ENCODE measurements around the gene E2F4. TPM values are rescaled to one million over a fixed set of nuclear protein-coding genes. Genes with fewer than 3 reads are reported as not detected.

E2F4 gene
- total and polyA plus RNA-seq, 9 of the 15 experiments (the other 6 are each of a cell fraction or from before 2014, with no cell fraction given), result 9.7 to 139 (median 106) TPM

DNA sequence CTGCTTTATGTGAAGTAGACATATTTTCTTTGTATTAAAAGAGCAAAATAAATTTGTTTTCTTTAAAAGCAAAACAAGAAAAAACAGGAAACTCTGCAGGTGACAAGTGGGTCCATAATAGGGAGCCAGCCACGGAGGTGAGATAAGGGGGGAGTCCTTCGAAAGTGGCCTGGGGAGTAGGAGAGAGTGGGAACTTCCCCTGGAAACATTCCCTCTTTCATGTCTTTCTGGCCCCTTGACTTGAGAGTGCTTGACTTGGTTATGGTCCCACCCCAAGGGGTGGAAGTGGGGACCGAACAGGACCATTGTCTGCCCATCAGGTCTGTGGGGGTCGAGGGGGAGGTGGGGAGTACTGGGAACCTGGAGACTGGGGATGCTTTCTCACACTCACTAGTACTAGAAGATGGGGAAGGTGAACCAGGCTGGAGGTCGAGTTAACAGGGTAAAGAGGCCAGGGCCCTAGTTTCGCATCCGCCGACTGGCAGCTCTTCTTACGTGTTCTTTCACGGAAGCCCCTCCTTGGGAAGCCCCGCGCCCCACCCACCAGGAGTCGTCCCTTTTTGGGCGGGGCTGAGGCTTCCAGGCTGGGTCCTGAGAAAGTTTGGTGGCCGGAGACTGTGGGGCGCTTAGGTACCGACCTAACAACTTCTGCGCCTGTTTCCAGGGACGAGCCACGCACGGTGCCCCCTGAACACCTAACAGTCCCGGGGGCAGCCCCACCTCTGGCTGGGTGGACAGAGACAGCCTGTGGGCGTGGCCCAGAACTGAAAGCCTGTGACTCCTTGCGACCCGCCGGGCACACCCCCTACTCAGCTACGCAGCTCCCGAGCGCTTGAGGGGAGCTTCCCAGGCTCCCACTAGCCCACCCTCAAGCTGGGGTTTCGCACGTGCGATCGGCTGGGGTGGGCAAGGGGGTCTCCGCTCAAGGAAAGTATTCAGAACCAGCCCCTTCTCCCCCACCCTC is 33.0 kb upstream of the E2F4 start:
- H3K9me1 ChIP-seq (ENCODE audit: control insufficient read depth, insufficient read depth, low read length), result no peaks in the 10 kb centered on the region
- peak overlapping the region; percentile 78 for H3K27ac ChIP-seq (ENCODE audit: extremely low read depth, low read depth, low read length)
- H3K36me3 ChIP-seq (ENCODE audit: control insufficient read depth, insufficient read depth, low read length), result peaks cover 5% of the 10 kb centered on the region; the same call in 1 of the 3 replicates
- WGBS (ENCODE audit: insufficient coverage, low coverage, missing lambda C conversion rate), result 1% methylated on average over 32 of the region's 34 CpGs
- FAIRE-seq, result peak; percentile 66
- H3K79me2 ChIP-seq (ENCODE audit: control insufficient read depth, insufficient read depth, low read length), result peaks cover 28% of the 10 kb centered on the region
- no peaks in the 10 kb centered on the region for H3K27me3 ChIP-seq (ENCODE audit: control insufficient read depth in 2 of 2, insufficient read depth in 2 of 2, low read length in 2 of 2)
- BruUV-seq (replicated peaks), result no TSS peak
- in situ Hi-C loops (cut with MboI) (loop anchor here (5.0 to 25.0 kb wide), 2 partner anchors 142 to 197 kb away; partner anchors contain the start of gene CES3), intact Hi-C loops (cut with micrococcal nuclease) (loop anchor here (2.0 to 5.0 kb wide), 2 partner anchors 182 to 204 kb away; no protein-coding TSS in a partner anchor)
- H3K4me2 ChIP-seq (ENCODE audit: insufficient read depth, low read length), result peak overlapping the region; percentile 87
- H3K4me1 ChIP-seq (replicated peaks in 1 of 2; ENCODE audit: control insufficient read depth in 2 of 2, insufficient read depth in 2 of 2, low read length in 2 of 2), result peaks cover 20 to 71% of the 10 kb centered on the region in 2 experiments
- H2AFZ ChIP-seq (ENCODE audit: low read depth, low read length), result peak overlapping the region; percentile 96
- peaks cover 16% of the 10 kb centered on the region for H4K20me1 ChIP-seq (replicated peaks; ENCODE audit: control insufficient read depth, insufficient read depth, low read length)
- ATAC-seq, result peak; percentile 42
- no peaks in the 10 kb centered on the region for H3K9me3 ChIP-seq (replicated peaks; ENCODE audit: control insufficient read depth, insufficient read depth, low read depth, low read length)
- H3K9ac ChIP-seq (ENCODE audit: insufficient read depth in 1 of 2, low read depth in 2 of 2, low read length in 2 of 2), result peak overlapping the region; percentile 78 to 95
- POLR2A ChIA-PET, result interaction anchor here (0.6 to 1.6 kb wide), 3 partner anchors 31 to 657 kb away, joined by 3 to 4 read pairs (median 4); partner anchors contain the start of gene EXOC3L1
- CTCF ChIA-PET (ENCODE audit: low intra/inter-chr PET ratio), result interaction anchor here (1.1 kb wide), 1 partner anchor 27 kb away, joined by 5 read pairs; no protein-coding TSS in a partner anchor
- peak; percentile 56 to 70 (median 60) for DNase-seq (ENCODE audit: extremely low read depth in 1 of 4, low spot score in 3 of 4)
- H3K4me3 ChIP-seq, result peak overlapping the region; percentile 73
- TF ChIP-seq, protein P1, sequence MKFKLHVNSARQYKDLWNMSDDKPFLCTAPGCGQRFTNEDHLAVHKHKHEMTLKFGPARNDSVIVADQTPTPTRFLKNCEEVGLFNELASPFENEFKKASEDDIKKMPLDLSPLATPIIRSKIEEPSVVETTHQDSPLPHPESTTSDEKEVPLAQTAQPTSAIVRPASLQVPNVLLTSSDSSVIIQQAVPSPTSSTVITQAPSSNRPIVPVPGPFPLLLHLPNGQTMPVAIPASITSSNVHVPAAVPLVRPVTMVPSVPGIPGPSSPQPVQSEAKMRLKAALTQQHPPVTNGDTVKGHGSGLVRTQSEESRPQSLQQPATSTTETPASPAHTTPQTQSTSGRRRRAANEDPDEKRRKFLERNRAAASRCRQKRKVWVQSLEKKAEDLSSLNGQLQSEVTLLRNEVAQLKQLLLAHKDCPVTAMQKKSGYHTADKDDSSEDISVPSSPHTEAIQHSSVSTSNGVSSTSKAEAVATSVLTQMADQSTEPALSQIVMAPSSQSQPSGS (CRISPR knock-in tag; IDR thresholded peaks at IDR 0.05), result no peak
- TF ChIP-seq ZZZ3 (IDR thresholded peaks at IDR 0.05), result no peak
- no peak for TF ChIP-seq ZNF668 (CRISPR knock-in tag; IDR thresholded peaks at IDR 0.05)
- no peak for TF ChIP-seq STAT5A (IDR thresholded peaks at IDR 0.05; ENCODE audit: borderline replicate concordance, low read length)
- 0 out of 2 replicates have a peak, but pooled peaks have one; percentile 3 for TF ChIP-seq ARID1B (IDR thresholded peaks at IDR 0.05)
- TF ChIP-seq ZKSCAN3 (CRISPR knock-in tag; IDR thresholded peaks at IDR 0.05), result no peak
- no peak for TF ChIP-seq ATF7 (IDR thresholded peaks at IDR 0.05)
- TF ChIP-seq SLC30A9 (CRISPR knock-in tag; IDR thresholded peaks at IDR 0.05), result no peak
- no peak for TF ChIP-seq NEUROD1 (IDR thresholded peaks at IDR 0.05; ENCODE audit: borderline replicate concordance, low read depth, low read length, partially characterized antibody)
- TF ChIP-seq ZNF408 (CRISPR knock-in tag; IDR thresholded peaks at IDR 0.05; ENCODE audit: low read depth), result no peak
- TF ChIP-seq, protein P2, sequence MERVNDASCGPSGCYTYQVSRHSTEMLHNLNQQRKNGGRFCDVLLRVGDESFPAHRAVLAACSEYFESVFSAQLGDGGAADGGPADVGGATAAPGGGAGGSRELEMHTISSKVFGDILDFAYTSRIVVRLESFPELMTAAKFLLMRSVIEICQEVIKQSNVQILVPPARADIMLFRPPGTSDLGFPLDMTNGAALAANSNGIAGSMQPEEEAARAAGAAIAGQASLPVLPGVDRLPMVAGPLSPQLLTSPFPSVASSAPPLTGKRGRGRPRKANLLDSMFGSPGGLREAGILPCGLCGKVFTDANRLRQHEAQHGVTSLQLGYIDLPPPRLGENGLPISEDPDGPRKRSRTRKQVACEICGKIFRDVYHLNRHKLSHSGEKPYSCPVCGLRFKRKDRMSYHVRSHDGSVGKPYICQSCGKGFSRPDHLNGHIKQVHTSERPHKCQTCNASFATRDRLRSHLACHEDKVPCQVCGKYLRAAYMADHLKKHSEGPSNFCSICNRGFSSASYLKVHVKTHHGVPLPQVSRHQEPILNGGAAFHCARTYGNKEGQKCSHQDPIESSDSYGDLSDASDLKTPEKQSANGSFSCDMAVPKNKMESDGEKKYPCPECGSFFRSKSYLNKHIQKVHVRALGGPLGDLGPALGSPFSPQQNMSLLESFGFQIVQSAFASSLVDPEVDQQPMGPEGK (CRISPR knock-in tag; IDR thresholded peaks at IDR 0.05; ENCODE audit: borderline replicate concordance), result no peak
- no peak for TF ChIP-seq ZNF445 (CRISPR knock-in tag; IDR thresholded peaks at IDR 0.05; ENCODE audit: low read depth)
- no peak for TF ChIP-seq MYC (IDR thresholded peaks at IDR 0.05; ENCODE audit: low read depth, low read length)
- peak; percentile 51; the same call in 1 of the 2 replicates for TF ChIP-seq MYC (CRISPR knock-in tag; IDR thresholded peaks at IDR 0.05; ENCODE audit: borderline replicate concordance, low read depth)
- no peak for TF ChIP-seq THAP12 (CRISPR knock-in tag; IDR thresholded peaks at IDR 0.05)
- TF ChIP-seq ELF2 (CRISPR knock-in tag; IDR thresholded peaks at IDR 0.05), result no peak
